ENCODE data around the gene GLDN.

The GLDN gene

DNA sequence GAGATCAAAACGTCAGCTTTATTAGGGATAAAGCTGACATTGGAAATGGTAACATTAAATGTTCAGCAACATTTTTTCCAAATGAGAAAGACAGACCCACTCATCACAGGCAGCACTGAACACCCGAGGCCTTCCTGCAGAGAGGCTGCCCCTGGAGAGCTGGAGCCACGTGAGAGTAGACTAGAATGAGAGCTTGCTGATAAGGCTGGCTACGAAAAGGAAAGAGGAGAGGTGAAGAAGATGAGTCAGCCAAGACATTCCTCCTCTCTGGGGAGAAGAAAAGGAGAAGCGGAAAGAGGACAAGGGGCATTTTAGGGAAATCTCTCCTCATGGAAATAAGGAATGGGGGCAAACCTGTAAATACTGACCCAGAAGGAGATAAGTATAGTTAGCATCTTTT is 10.3 kb upstream of the GLDN start:
- POLR2A ChIA-PET (ENCODE audit: low non-redundant PET): no interaction called here

DNA sequence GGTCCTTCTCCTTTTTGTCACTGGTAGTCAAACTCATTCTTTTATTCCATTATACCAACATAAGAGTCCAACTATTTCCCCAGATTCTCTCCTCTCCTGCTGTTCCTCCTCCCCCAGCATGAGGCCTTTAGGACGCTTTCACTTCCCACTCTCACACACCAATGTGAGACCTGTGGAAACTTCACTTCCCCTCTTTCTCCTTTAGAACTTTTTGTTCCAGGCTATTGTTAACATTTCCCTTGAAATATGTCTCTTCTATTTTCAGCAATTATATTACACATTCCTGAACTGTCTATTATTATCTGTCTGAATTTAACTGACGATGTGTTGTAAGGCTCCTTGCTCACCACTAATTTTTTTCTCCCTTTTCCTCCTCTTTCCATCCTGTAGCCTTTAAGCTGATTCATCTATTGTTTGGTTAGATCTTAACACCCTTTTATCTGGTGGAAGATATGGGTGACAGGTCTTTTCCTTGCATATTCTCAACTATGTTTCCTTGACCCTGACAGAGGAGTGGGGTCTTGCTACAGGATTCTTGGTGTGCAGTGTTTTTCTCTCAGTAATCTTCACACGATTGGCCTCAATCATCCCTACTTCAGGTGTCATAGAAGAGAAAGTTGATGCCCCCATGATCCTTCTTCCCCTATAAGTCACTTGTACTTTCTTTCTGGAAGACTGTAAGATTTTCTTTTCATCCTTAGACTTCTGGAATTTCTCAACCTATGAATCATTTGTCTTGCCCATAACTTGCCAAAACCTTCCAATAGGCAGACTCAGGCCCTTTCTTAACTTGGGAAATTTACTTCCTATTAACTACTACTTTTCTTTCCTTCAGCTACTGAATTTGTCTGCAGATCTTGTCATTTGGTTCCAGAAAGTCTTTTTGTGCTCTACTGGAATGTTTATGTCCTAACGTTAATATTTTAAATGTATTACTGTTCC is 9.0 kb upstream of the GLDN start:
- POLR2A ChIA-PET (ENCODE audit: low non-redundant PET): no interaction called here
- TF ChIP-seq, protein P1, sequence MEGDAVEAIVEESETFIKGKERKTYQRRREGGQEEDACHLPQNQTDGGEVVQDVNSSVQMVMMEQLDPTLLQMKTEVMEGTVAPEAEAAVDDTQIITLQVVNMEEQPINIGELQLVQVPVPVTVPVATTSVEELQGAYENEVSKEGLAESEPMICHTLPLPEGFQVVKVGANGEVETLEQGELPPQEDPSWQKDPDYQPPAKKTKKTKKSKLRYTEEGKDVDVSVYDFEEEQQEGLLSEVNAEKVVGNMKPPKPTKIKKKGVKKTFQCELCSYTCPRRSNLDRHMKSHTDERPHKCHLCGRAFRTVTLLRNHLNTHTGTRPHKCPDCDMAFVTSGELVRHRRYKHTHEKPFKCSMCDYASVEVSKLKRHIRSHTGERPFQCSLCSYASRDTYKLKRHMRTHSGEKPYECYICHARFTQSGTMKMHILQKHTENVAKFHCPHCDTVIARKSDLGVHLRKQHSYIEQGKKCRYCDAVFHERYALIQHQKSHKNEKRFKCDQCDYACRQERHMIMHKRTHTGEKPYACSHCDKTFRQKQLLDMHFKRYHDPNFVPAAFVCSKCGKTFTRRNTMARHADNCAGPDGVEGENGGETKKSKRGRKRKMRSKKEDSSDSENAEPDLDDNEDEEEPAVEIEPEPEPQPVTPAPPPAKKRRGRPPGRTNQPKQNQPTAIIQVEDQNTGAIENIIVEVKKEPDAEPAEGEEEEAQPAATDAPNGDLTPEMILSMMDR (conservative IDR thresholded peaks at IDR 0.05; ENCODE audit: low read depth): no peak
- no peak overlapping the region for H3K27ac ChIP-seq
- CTCF ChIA-PET: no interaction called here
- DNase-seq (ENCODE audit: low spot score): no peak

More for the DNA sequence above, 10.3 kb upstream of the GLDN start:
- no peak for DNase-seq (ENCODE audit: low spot score)
- H3K27ac ChIP-seq: no peak overlapping the region
- CTCF ChIA-PET: no interaction called here
- TF ChIP-seq, protein P1 (conservative IDR thresholded peaks at IDR 0.05; ENCODE audit: low read depth): no peak

DNA sequence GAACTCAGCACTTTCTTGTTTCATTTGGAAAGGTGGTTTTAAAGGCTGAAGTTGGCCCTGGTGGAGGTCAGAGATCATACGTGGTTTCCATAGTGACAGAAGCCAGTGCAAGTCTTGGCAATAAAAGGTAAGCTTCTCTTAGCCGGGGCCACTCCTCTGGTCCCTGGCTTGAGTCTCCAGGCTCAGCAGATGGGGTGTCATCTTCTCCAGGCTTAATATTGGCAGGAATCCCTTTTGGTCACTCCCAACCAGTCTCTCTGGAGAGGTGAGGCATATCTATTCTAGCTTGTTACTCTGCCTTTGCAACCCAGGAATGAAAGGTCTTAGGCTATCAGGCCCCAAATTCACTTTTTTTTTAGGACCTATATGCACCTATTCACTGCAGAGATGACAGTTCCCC is 7.9 kb upstream of the GLDN start:
- H3K27ac ChIP-seq: no peak overlapping the region
- no peak for DNase-seq (ENCODE audit: low spot score)
- ChIA-PET CTCF (no interaction called here), POLR2A (ENCODE audit: low non-redundant PET) (no interaction called here)
- TF ChIP-seq, protein P1 (conservative IDR thresholded peaks at IDR 0.05; ENCODE audit: low read depth): no peak

DNA sequence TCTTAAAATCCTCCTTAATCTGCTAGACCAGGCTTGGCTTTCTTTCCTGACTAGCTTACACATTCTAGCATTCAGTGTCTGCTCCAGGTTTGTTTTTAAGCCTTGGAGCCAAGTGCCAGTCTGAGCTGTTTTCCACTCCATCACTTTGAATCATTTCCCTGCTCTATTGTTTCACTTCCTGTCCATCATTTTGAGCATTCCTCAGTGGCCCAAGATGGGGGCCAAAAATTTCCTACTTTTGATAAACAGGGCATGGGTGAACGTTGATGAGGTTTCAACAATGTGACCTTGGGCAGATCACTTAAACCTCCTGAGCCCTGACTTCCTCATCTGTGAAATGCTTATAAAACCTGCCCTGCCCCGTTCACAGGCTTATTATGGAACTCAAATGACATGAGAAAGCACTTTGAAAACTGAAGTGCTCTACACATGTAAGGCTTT is 7.4 kb upstream of the GLDN start:
- DNase-seq (ENCODE audit: low spot score): no peak
- ChIA-PET CTCF (no interaction called here), POLR2A (ENCODE audit: low non-redundant PET) (no interaction called here)
- TF ChIP-seq, protein P1 (conservative IDR thresholded peaks at IDR 0.05; ENCODE audit: low read depth): no peak
- H3K27ac ChIP-seq: no peak overlapping the region

DNA sequence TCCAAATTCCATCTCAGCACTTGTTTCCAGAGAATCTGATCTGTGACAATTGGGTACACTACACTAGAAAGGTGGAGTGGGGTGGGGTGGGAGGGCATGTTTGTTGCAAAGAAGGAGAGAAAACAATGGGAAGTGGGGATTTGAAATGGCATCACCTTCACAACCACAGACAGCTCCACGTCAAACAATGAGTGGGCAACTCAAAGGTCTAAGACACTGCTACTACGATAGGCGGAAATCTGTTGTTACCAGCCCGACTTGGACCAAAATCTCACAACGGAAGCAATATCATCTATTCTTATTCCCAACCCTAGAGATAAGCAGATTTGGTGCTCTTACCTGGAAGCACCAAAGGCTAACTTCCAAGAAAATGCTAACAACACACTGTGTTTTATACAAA is 6.4 kb upstream of the GLDN start:
- POLR2A ChIA-PET (ENCODE audit: low non-redundant PET): no interaction called here
- CTCF ChIA-PET: no interaction called here
- DNase-seq (ENCODE audit: low spot score): no peak
- H3K27ac ChIP-seq: no peak overlapping the region
- TF ChIP-seq, protein P1 (conservative IDR thresholded peaks at IDR 0.05; ENCODE audit: low read depth): no peak

DNA sequence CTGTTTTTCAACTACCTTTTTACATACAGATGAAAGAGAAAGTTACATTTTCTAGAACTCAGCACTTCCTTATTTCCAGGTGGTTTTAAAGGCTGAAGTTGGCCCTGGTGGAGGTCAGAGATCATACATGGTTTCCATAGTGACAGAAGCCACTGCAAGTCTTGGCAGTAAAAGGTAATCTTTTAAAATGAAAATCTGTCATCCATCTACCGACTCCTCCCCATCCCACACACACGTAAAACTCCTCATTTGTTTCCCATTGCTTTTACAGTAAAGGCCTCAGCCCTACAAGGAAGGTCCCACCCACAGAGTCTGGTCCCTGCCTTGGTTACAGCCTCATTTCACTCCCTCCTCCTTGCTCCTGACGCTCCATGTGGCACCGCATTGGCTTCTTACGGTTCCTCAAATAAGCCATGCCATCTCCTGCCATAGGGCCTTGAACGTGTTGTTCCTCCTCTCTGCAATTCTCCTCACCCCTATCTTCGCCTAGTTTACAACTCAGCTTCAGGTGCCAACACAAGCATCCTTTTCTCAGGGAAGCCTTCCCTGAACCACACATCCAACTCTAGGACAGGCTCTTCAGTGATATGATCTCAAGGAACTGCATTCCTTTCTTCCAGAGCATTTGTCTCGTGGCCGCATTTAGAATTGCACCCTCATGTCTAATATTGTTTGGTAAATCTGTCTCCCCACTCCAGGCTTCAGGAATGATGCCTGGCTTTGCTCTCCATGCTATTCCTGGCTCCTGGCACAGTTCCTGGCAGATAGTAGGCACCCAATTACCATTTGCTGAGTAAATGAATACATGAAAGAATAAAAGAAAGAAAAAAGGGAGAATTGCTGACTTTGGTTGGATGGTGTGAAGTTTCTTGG is 5.7 kb upstream of the GLDN start:
- ChIA-PET POLR2A (ENCODE audit: low non-redundant PET) (no interaction called here), CTCF (no interaction called here)
- no peak overlapping the region for H3K27ac ChIP-seq
- no peak for DNase-seq (ENCODE audit: low spot score)
- TF ChIP-seq, protein P1 (conservative IDR thresholded peaks at IDR 0.05; ENCODE audit: low read depth): no peak

All from RWPE1 (cell line).